Measurements from ENCODE around the gene AMER1.
"Not testable (repeated sequence)": the region's sequence is repeated elsewhere in the genome, so short reads cannot be mapped to it uniquely, and the experiment has no call there.

AMER1 gene

DNA sequence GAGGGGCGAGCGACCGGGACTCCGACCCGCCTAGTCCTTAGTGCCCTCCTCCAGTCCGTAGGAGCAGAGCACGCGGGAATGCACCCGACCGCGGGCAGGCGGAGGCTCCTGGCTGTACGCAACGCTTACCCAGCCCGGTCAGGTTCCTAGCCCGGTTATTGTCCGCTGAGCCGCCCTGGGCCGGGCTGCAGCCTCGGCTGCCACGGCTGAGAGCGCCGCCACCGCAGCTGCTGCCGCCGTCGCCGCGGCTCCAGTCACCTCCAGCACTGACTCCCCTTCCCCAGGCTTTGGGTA lies at the start of gene AMER1:
Gene AMER1 (minus strand): TSS at position 268 of the 294 bp plus-strand sequence. CDS start 12,422 bp downstream, outside the sequence.
- no peak for DNase-seq

DNA sequence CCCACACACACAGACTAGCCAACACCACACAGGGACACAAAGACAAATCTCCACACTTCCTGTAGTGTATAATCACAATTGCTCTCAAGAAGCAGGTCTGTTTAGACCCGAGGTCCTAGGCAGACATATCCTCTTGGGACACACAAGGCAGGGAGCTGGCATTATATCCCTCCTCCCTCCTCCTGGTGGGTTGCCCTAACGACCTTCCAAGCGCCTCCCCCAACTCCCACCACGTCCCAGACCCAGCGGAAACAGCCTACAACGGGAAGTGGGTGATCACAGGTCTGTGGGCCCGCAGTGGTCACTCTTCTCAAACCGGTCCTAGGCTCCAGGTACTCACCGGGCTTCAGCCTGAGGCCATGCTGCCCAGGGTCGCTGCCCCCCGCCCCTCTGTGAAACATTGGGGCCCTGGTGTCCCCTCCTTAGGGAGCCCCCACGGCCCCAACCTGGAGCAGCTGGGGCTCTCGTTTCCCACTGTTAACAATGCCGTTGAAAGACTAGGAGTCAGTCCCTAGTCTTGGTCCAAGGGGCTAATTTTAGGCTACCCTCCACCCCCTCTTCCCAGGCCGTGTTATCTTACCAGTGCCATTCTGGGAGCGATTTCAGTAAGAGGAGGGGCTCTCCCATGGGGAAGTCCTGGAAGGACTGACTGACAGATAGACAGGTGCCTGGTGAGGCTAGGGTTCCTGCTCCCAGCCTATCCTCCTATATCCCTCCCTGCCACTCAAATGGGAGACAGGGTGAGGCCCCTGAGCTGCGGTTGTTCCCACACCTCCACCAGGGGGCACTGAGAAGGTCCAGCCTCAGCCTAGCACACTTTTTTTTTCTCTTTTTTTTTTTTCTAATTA lies 24.8 kb upstream of the AMER1 start, which contains the start of gene ASB12:
Gene ASB12 (minus strand): TSS at position 485 of the 848 bp plus-strand sequence. CDS start 4,957 bp downstream, outside the sequence.
- no peak for DNase-seq

DNA sequence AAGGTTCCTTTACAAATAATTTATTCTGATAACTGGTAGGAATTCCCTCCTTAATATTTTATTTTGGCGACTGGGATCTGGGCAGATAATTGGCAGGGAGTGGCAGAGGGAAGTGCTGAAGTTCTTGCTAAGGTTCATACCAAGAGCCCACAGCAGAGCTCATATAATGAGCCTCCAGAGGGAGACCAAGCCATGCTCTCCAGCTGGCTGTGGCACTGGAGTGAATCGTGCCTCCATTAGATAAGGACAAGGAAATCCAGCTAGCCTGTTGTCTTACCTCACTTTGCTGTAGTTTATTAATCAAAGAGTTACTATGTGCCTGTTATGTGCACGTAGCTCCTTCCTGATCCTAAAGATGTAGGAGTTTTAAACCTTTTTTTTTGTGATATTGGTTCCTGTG lies 23.6 kb upstream of the AMER1 start:
- DNase-seq = no peak

DNA sequence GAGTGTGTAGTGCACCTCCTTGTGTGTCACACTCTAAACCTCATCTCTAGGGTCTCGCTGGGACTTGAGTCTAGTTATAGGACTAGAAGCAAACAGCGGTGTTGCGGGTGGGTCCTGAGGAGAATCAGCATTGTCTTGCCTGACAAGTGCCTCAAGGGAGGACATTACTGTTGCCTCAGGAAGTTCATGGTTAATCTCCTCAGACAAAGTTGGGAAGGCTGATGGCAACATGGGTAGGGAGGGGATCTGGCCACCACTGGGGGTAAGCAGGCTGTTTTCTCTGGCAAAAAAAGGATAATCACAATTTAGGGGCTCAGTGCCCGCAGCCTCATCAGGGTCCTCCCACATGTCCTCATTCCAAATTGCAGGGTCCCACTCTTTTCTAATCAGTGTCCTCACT lies 12.5 kb upstream of the AMER1 start:
- DNase-seq = no peak

GRCh38 chrX:64213989-64214388 lies 8.5 kb upstream of the AMER1 start:
- DNase-seq = not testable (repeated sequence)

DNA sequence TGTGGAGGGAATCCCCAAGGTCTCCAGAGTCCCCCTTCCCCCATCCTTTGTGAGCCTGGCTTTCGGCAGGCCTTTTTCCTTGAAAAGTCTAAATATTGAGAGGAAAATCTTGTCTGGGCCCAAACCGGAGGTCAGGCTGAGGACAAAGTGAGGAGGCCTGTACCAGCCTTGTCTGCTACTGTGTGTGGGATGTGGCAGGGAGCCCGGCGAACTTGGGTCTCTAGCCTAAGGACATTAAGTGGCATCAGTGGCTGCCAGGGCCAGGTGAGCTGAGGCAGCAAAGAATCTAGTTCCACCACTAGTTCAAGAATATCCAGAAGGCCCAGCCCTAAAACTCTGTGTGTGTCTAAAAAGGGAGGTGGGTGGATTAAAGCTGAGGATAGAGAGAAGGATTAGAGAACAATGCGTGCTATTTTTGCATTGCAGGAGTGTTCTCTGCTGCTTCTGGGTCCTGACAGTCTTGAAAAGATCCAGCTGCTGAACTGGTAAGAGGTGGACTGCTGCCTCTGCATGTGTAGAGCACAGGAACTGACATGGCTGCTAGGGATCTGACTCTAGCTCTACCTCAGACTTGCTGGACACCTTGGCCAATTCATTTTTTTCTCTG lies 1.2 kb upstream of the AMER1 start:
- DNase-seq = no peak

DNA sequence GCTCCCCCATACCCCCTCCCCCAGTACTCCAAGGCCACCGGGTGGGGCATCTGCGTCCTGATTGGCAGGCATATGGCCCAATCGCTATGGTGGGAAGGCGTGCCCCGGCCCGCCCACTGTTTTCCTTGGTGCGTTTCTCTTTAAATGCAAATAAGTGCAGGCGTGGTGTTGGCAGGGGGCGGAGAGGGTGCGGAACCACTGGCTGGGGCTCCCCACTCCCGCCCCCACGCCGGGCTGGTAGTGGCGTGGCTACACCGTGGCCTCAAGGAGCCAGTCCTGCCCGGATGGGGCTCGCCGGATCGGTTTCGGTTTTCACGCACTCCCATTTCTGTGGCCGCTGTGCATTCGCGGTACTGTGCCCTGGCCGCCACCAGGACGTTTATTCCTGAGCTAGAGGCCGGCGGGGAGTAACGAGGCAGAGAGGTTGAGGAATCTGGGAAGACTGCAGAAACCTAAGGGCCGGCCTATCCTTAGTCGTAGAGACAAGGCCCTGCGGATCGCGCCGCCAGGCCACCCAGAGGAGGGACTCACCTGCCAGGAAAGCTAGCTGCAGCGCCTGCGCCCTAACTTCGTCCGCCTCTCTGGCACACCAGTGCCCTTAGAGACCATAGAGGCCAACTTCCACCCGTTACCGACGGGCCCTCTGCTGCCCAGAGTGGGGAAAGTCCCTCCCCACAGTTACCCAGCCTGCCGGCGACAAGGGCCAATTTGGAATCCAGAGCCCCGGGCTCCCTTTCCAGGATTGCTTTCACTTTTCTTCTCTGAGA lies 410 bp upstream of the AMER1 start:
- peak; percentile 95 for DNase-seq

GRCh38 chrX:64204701-64205440 lies 637 bp downstream of the AMER1 start:
- DNase-seq = peak; percentile 55

DNA sequence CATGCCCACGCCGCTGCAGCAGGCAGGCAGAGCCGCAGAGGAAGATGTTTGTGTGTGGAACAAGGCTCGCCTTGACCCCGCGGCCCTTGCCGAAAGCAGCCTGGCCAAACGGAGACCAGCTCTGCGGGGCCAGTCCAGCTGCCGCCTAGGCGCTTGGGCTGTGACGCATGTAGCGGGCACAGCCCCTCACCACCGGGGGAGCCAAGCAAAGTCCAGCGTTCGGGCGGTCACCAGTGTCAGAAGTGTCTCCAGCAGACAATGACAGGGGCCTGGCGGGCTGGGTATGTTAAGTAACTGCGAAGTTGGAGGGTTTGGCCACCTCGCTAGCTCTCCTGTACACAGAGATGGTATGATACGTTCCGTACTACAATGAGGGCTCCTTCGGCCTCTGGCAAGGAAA lies 1.3 kb downstream of the AMER1 start:
- DNase-seq = no peak

DNA sequence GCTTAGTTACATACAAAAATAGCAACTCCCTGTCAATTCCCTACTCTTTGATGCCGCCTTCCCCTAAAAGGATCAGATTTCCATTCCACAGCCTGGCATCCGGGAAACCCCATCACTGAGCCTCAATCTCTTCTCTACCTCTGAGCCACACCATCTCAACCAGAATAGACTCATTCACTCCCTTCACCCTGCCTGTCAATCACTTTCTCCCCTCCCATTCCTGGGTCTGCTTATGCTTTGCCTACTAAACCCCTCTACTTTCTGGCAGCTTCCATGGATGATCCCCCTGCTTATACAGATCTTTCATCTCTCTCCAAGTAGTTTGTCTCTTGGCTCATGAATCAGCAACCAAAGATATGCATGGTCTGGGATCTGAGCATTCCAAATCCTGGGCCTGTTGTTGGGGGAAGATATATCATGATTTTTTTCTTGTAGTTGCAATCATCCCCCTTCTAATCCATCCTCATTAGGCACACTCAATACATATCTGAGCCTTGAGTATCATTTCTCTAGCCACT lies 2.6 kb downstream of the AMER1 start:
- no peak for DNase-seq

GRCh38 chrX:64198036-64198435 lies 7.5 kb downstream of the AMER1 start:
- no peak for DNase-seq

DNA sequence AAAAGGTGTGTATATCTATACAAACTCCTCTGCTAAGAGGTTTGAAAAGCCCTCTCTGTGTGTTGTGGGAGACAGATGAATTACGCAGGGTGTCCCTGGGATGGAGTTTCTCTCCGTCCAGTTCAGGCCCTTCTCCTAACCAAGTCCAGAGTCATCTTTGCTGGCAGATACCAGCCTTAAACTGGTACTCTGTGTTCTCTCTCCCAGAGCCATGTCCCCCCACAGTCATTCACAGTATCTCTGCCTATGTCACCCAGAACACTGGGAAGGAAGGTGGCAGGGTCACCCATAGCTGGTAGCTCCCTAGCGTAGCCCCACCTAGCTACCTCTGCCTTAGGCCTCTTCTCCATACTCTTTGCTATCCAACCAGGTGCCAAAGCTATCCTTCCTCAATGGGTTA lies 8.9 kb downstream of the AMER1 start:
- no peak for DNase-seq

GRCh38 chrX:64195862-64196261 lies 9.6 kb downstream of the AMER1 start:
- DNase-seq = no peak

DNA sequence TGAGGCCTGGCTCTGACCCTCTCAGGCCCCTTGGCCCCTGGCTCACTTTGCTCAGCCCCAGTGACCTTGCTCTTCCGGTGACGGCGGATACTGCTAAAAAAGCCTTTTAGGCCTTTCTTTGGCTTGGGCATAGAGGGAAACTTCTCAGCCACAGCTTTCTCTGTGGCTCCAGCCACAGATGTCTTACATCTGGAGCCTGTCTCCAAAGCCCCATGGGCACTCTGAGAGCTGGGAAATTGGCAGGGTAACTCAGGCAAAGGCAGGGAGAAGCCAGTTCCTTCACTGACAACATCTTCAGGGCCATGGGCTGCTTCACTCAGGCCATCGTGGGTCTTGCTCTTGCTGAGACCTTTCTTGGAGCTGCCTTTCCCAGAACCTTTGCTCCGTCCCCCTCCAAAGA lies 12.8 kb downstream of the AMER1 start:
- no peak for DNase-seq

DNA sequence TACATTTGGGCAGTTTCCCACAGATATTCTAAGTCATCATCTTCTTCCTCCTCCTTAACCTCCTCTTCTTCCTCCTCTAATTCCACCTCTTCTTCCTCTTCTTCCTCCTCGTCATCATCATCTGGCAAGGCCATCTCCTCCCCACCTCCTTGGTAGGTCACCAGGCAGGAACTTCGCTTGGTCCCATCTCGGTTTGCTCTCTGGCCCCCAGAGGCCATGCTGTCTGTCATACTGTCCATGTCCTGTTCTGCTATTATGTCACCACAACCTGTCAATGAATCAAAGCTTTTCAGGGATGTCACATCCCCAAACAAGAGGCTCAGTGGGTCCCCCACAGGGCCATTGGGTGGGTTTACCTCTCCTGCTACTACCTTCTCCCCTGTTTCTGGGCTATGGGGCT lies 13.5 kb downstream of the AMER1 start:
- no peak for DNase-seq

DNA sequence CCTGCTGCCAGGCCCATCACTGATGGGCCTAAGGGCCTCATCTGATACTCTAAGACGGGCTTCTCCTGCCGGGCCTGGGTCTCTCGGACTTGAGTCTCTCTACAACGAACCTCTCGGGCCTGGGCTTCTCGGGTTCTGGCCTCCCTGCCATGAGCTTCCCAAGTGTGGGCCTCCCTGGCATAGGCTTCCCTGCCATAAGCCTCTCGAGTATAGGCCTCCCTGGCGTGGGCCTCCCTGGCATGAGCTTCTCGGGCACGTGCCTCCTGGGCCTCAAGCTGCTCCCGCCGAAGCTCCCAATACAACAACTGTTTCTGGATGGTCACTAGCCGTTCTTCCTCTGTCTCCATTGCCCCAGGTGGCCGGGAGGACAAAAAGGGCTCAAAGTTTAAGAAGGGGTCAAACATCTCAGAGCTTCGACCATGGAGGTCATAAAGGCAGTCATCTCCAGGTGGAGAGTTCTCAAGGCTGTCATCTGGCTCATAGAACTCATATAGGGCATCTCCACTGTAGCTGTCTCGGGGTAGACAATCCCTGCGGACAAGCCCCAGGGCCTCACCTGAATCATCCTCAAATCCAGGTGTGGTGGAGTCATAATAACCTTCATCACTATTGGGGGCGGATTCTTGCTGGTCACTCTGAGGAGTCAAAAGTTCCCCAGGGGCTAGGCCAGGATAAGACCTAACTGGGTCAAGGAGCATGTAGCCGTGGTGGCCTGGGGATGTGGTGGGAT lies 14.1 kb downstream of the AMER1 start:
- DNase-seq = no peak

DNA sequence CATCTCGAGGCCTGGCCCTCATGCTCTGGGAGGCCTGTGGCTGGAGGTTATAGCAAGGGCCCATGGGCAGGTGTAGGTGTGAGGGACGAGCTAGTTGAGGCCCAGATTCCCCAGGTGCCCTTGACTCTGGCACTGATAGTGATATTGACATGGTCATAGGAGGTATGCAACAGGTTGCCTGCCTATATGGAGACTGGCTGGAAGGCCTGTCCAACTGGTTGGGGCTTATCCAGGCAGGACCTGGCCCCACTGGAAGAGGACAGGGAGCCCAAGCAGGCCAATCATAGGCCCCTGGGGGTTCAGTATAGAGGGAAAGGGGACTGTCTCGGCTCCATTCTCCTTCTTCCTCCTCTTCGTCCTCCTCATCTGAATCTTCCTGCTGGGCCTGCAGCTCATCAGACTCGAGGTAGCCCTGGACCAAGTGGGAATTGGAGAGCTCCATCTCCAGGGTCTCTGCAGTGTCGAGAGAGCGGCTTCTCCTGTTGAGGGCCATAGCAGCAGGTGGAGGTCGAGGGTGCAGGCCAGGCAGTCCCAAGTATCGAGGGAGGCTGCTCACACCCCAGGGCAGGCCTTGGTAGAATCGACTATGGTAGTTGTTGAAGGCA lies 15.3 kb downstream of the AMER1 start:
- no peak for DNase-seq

- no peak for DNase-seq
Observed at GRCh38 chrX:64188901-64189300, 16.6 kb downstream of the AMER1 start.

DNA sequence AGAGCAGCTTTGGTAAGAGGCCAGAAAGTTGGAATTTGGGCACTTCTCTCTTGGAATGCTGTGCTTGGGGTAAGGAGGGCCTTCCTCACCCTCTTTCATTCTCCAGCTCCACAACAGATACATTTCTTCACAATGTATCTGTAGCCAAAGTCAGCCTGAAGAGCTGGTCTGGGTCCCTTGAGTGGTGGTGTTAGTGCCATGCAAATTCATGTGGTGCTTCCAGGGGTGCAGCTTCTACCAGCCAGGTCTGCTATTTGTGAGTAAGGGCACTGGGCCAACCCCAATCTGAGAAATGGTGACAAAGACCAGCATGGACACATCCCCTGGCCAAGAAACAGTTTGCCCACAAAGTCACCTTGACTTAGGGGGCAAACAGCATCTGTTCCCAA lies 17.8 kb downstream of the AMER1 start:
- no peak for DNase-seq

- DNase-seq = no peak
Observed at GRCh38 chrX:64186974-64187761, 18.3 kb downstream of the AMER1 start.

DNA sequence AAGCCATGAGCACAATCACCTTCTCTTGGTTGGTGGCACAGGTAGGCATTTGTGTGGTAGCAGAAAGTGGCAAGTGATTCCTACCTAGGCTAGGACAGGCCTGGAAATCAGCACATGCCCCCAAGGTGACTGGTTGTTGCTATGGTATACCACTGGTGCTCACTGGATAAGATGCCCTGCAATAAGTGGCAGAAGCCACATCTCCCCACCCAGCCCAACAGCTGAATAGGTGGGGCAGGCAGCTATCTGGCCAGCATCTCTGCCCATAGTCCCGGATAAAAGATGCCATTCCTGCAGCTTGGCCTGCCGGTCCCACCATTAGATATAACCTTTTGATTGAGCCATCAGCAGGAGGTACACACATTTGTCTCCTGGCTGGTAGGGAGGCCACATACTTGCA lies 21.1 kb downstream of the AMER1 start:
- DNase-seq = no peak

Measured in NCI-H1092 treated with DMSO at 0.1 percent for 48 hours (cell line).